HG02885 (cell line): ENCODE data around the gene KCNJ12.
"Not testable (repeated sequence)": the region's sequence is repeated elsewhere in the genome, so short reads cannot be mapped to it uniquely, and the experiment has no call there.

Source experiments
- ATAC-seq: cut with Tn5 transposase; IDR thresholded peaks from one replicate; pipeline ENCODE4 v1.9.1; 2021; ENCODE audit warnings: mild to moderate bottlenecking; ENCODE audit not compliant: unreplicated experiment, poor library complexity

The KCNJ12 gene

GRCh38 chr17:21376081-21376758, at the start of gene KCNJ12:
KCNJ12 (plus strand) TSS chr17:21376357; CDS start chr17:21415343, 38,986 bp downstream.
- ATAC-seq: no peak

GRCh38 chr17:21327921-21328320, 48.2 kb upstream of the KCNJ12 start:
- not testable (repeated sequence) for ATAC-seq

- not testable (repeated sequence) for ATAC-seq
Measured at GRCh38 chr17:21328778-21329177, 47.4 kb upstream of the KCNJ12 start.

GRCh38 chr17:21330436-21331160, 45.6 kb upstream of the KCNJ12 start:
- ATAC-seq: no peak

DNA sequence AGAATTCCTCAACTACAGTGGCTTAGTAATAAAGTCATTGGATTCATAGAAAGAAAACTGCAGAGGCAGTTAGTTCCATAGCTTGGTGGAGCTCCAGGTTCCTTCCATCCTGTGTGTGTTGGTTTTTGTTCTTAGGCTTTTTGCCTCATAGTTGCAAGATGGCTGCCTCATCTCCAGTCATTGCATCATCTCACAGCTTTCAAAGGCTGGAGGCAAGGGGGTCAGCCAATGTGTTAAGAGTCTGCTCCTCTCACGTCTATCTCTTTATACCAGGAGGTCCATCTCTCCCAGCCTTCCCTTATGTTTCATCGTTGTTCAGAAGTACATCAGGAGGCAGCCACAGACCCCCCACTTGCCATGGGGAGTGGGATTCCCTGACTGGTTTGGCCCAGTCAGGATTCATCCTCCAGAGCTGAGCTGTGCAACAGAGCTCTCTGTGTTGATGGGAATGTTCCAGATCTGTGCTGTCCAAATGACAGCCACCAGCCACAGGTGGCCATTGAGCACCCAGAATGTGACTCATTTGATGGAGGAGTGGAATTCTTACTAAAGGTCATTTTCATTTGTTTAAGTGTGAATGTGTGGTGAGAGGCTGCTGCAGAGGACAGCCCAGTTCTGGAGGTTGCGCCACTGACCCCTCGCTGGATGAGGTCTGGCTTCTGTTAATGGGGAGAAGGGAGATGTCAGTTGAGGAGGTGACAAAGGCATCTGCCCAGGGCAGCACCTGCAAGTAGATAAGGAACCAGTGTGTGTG, 39.4 kb upstream of the KCNJ12 start:
- ATAC-seq: not testable (repeated sequence)

GRCh38 chr17:21337981-21338625, 38.1 kb upstream of the KCNJ12 start:
- ATAC-seq: not testable (repeated sequence)

- ATAC-seq: no peak
Measured at GRCh38 chr17:21339011-21339410, 37.1 kb upstream of the KCNJ12 start.

- not testable (repeated sequence) for ATAC-seq
Measured at GRCh38 chr17:21339571-21339970, 36.6 kb upstream of the KCNJ12 start.

- ATAC-seq: not testable (repeated sequence)
Measured at GRCh38 chr17:21340407-21340806, 35.8 kb upstream of the KCNJ12 start.

DNA sequence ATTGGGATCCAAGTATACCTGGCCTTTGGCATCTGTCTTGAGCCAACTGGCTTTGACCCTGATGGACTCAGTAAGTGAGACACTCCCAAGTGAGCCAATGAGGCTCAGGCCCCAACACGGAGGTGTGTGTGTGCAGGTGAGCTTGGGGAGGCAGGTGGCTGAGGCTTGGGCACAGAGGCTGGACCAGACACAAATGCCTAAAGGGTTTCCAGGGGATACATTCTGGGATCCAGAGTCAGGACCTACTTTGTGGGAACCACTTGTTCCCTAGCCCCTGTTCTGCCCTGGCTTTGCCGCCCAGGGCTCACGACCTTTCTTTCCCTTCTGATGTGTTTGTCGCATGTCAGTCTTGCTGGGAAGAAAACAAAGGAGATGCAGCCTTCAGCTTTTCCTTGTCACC, 34.9 kb upstream of the KCNJ12 start:
- ATAC-seq: not testable (repeated sequence)

GRCh38 chr17:21341925-21342540, 34.1 kb upstream of the KCNJ12 start:
- ATAC-seq: not testable (repeated sequence)

DNA sequence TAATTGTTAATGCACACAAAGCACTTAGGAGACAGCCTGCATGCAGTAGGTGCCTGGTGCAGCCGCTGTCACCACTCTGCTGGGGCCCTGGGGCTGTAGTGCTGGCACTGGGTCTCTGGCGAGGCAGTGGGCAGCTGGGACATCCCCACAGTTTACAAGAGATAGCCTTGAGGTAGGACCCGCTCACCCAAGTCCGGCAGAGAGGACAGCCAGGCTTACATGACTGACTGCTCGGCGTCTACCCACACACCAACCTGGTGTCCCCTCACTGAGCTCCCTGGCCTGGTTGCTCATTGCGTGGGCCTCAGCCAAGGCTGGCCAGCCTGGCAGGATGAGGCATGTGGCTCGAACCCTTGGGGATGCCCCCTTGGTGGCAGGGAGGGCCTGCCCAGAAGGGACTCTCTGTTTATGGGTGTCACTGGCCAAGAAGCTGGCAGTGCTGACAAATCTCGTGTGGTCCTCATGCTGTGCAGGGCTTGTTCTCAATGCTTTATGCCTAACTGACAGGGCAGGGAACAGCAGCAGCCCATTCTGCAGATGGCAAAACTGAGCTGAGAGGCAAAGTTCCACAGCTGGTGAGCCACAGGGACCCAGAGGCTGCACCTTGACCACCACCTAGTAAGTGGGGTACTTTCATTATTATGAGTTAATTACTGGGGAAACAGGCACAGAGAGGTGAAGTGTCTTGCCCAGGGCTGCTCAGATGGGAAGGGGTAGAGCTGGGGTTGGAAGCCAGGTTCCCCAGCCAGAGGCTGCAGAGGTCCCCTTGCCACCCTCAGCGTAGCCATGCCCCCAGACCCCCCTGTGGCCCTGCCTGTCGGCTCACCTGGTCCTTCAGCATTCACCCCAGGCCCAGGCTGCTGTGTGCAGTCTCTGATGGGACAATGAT, 32.9 kb upstream of the KCNJ12 start:
- not testable (repeated sequence) for ATAC-seq

DNA sequence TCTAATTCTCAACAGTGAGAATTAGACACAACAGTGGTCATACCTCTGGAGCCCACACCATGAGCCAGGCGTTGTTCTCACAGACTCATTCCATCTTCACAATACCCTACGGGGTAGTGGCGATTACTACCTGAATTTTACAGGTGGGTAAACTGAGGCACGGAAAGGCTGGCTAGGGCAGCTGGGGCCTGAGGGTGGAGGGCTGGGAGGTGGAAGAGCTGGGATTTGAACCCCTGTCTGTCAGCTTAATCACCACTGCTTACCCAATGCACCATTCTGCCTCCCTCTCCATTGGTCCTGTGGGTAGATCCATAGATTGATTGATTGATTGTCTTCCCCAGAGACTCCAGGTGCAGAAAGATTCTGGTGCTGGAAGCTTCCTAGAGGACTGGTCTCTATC, 31.4 kb upstream of the KCNJ12 start:
- ATAC-seq: not testable (repeated sequence)

DNA sequence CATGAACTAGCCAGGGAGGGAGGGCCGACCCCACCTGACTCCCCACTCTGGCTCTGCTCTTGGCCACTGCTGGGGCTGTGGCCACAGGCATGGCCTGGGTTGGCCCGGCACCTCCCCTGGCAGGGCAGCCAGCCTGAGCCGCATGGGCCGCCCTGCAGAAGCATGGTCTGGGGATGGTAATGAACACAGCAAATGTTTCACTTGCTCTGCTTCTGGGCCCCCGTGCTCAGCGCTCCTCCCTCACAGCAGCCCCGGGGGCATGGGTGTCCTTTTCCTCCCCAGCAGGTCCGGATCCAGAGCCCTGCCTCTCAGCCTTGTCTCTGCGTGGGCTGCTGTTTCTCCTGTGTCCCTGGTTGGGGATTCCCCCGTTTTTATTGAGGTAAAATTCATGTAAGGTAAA, 30.9 kb upstream of the KCNJ12 start:
- ATAC-seq: no peak

DNA sequence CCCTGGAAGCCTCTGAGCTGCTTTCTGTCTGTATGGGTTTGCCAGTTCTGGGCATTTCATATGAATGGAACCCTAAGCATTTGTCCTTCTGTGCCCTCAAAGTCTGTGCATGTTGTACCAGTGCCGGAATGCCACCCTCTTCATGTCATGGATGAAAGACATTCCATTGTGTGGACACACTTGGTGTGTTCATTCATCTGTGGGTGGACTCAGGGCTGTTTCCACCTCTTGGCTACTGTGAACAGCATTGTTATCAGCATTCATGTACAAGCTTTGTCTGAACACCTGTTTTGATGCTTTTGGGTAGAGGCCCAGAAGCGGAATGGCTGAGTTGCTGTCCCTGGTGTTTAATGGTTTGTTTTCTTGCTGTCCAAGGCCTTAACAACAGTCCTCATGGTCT, 30.1 kb upstream of the KCNJ12 start:
- ATAC-seq: not testable (repeated sequence)

- ATAC-seq: not testable (repeated sequence)
Measured at GRCh38 chr17:21346651-21347250, 29.4 kb upstream of the KCNJ12 start.

GRCh38 chr17:21347660-21348059, 28.5 kb upstream of the KCNJ12 start:
- not testable (repeated sequence) for ATAC-seq

DNA sequence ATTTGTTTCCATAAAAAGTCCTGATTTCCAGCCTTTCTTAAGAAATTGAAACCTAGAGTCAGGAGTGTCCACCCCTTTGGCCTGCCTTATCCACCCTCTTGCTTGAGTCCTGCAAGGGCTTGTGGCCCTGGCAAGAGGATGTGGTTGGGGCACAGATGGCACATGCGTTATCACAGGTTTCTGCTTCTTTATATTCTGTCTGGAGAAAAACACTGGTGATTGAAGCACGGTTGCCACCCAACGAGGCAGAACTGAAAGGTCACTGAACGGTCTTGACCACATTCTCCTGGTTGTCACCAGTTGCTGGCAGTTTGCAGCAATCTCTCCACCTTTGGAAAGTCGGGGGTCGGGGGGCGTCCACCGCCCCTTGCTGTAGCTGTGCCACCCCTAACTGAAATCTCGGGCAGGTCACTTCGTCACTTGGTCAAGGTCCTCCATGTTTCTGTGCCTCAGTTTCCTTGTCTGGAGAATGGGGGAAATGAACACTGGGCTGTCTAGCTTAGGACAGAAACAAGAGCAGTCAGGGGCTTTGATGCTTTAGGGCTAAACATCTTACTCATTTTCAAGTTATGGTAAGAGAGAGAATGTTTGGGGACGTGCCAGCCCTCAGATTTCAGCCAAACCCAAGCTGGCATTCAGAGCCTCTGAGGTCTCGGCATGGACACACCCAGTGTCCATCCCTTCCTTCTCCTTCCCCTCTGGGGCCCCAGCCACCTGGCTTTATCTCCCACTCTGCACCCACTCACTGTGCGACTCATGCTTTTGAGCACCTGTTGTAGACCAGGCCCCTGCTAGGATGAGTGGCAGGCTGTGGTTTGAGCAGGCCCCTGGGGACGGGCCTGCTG, 27.9 kb upstream of the KCNJ12 start:
- ATAC-seq: peak; percentile 55
